OCI-LY3 (cell line): ENCODE results near the gene FTSJ1.

ENCODE experiments used
- H2AFZ ChIP-seq: fragments of 200-600, 300-600 bp; shearing (Covaris generic); 2 replicates; pipeline ENCODE4 v1.6.0; 2014; ENCODE audit warnings: antibody characterized with exemption, low read depth, low read length
- H3K27ac ChIP-seq: fragments of 200-600, 300-600 bp; sonication (generic); 2 replicates; pipeline ENCODE4 v1.5.1; 2014; ENCODE audit warnings: mild to moderate bottlenecking, low read length, moderate library complexity, mixed read lengths
- H3K27me3 ChIP-seq: fragments of 200-600, 300-600 bp; sonication (generic); 2 replicates; pipeline ENCODE4 v1.6.1; 2014; ENCODE audit warnings: low read depth, low read length, mixed read lengths
- H3K36me3 ChIP-seq: fragments of 200-600, 300-600 bp; sonication (generic); replicated peaks from 2 replicates; pipeline ENCODE3; 2014; ENCODE audit warnings: low read depth, low read length, mixed read lengths
- H3K4me1 ChIP-seq: fragments of 300-600, 200-600 bp; sonication (generic); 2 replicates; pipeline ENCODE4 v1.6.1; 2014; ENCODE audit warnings: low read length, mixed read lengths
- H3K4me2 ChIP-seq: fragments of 200-600, 300-600 bp; sonication (generic); 2 replicates; pipeline ENCODE4 v1.6.1; 2014; ENCODE audit warnings: low read length, mixed read lengths
- H3K4me3 ChIP-seq: fragments of 300-600, 200-600 bp; sonication (generic); 2 replicates; pipeline ENCODE4 v1.5.1; 2014; ENCODE audit warnings: antibody characterized with exemption, mild to moderate bottlenecking, low read length, moderate library complexity
- H3K79me2 ChIP-seq: fragments of 300-600, 200-600 bp; shearing (Covaris generic); 2 replicates; pipeline ENCODE4 v1.6.1; 2014; ENCODE audit warnings: mild to moderate bottlenecking, low read length, mixed read lengths
- H3K9ac ChIP-seq: fragments of 300-600, 200-600 bp; shearing (Covaris generic); 2 replicates; pipeline ENCODE4 v1.6.0; 2014; ENCODE audit warnings: mild to moderate bottlenecking, low read length, moderate library complexity
- H3K9me3 ChIP-seq: fragments of 200-600, 300-600 bp; shearing (Covaris generic); 2 replicates; pipeline ENCODE4 v1.6.1; 2014; ENCODE audit warnings: low read length, mixed read lengths; ENCODE audit not compliant: insufficient read depth
- H4K20me1 ChIP-seq: fragments of 200-600, 300-600 bp; sonication (generic); 2 replicates; pipeline ENCODE4 v1.6.1; 2016; ENCODE audit warnings: low read length, mixed read lengths; ENCODE audit not compliant: insufficient read depth
- CTCF ChIP-seq: fragments of 200-600, 300-600 bp; sonication (generic); IDR thresholded peaks from 2 replicates; pipeline ENCODE4 v1.5.1; 2014; ENCODE audit warnings: antibody characterized with exemption, low read length, low read depth
- EZH2phosphoT487 ChIP-seq: fragments of 200-600 bp; shearing (Covaris generic); IDR thresholded peaks from 2 replicates; pipeline ENCODE4 v1.6.1; 2018; ENCODE audit warnings: antibody characterized with exemption, mixed run types, low read depth

FTSJ1 gene

GRCh38 chrX:48530736-48531135, 54.7 kb downstream of the FTSJ1 start:
- no peaks in the 10 kb centered on the region for H4K20me1 ChIP-seq
- H3K9ac ChIP-seq = no peak overlapping the region
- no peak overlapping the region for H3K4me2 ChIP-seq
- no peaks in the 10 kb centered on the region for H3K79me2 ChIP-seq
- no peaks in the 10 kb centered on the region for H3K4me1 ChIP-seq
- no peak overlapping the region for H2AFZ ChIP-seq
- H3K36me3 ChIP-seq = peaks cover 19% of the 10 kb centered on the region
- H3K4me3 ChIP-seq = no peak overlapping the region
- no peaks in the 10 kb centered on the region for H3K27me3 ChIP-seq
- TF ChIP-seq EZH2phosphoT487 (no peak), CTCF (no peak)
- H3K9me3 ChIP-seq = no peaks in the 10 kb centered on the region
- no peak overlapping the region for H3K27ac ChIP-seq

- Histone ChIP-seq H2AFZ (no peak overlapping the region), H3K9ac (no peak overlapping the region), H3K4me3 (no peak overlapping the region), H3K4me1 (no peaks in the 10 kb centered on the region), H3K27me3 (no peaks in the 10 kb centered on the region), H3K4me2 (no peak overlapping the region), H4K20me1 (no peaks in the 10 kb centered on the region), H3K27ac (no peak overlapping the region), H3K36me3 (peaks cover 18% of the 10 kb centered on the region), H3K79me2 (no peaks in the 10 kb centered on the region), H3K9me3 (no peaks in the 10 kb centered on the region)
- TF ChIP-seq EZH2phosphoT487 (no peak), CTCF (no peak)
Measured at GRCh38 chrX:48531358-48531959, 55.5 kb downstream of the FTSJ1 start.

GRCh38 chrX:48532161-48532560, 56.2 kb downstream of the FTSJ1 start:
- Histone ChIP-seq H3K27ac (no peak overlapping the region), H3K4me3 (no peak overlapping the region), H2AFZ (no peak overlapping the region), H3K4me1 (no peaks in the 10 kb centered on the region), H3K36me3 (peaks cover 11% of the 10 kb centered on the region), H3K9ac (no peak overlapping the region), H3K4me2 (no peak overlapping the region), H3K79me2 (no peaks in the 10 kb centered on the region), H3K9me3 (no peaks in the 10 kb centered on the region), H4K20me1 (no peaks in the 10 kb centered on the region), H3K27me3 (no peaks in the 10 kb centered on the region)
- TF ChIP-seq CTCF (no peak), EZH2phosphoT487 (no peak)

- H3K4me2 ChIP-seq = no peak overlapping the region
- H3K9ac ChIP-seq = no peak overlapping the region
- H3K79me2 ChIP-seq = no peaks in the 10 kb centered on the region
- H3K4me3 ChIP-seq = no peak overlapping the region
- H2AFZ ChIP-seq = no peak overlapping the region
- H3K27me3 ChIP-seq = no peaks in the 10 kb centered on the region
- no peaks in the 10 kb centered on the region for H3K4me1 ChIP-seq
- TF ChIP-seq EZH2phosphoT487 = no peak
- no peak for TF ChIP-seq CTCF
- H3K9me3 ChIP-seq = no peaks in the 10 kb centered on the region
- H4K20me1 ChIP-seq = no peaks in the 10 kb centered on the region
- H3K36me3 ChIP-seq = peaks cover 8% of the 10 kb centered on the region
- no peak overlapping the region for H3K27ac ChIP-seq
Measured at GRCh38 chrX:48533165-48533564, 57.2 kb downstream of the FTSJ1 start.
